ENCODE data around the gene THBS2. TPM values are rescaled to one million over a fixed set of nuclear protein-coding genes. Genes with fewer than 3 reads are reported as not detected.

The THBS2 gene
- total and polyA plus RNA-seq, 2 of the 8 experiments (the other 6 are each of a cell fraction or from before 2014, with no cell fraction given), result 11.0 to 22.5 TPM

- no peaks in the 10 kb centered on the region for H3K36me3 ChIP-seq (ENCODE audit: control insufficient read depth in 2 of 4, insufficient read depth in 4 of 4, low read length in 3 of 4)
- H3K56ac ChIP-seq (replicated peaks; ENCODE audit: insufficient read length, low read depth, low read length), result no peak overlapping the region
- 94% methylated on average over 3 of the region's 3 CpGs; no CpG with 5 or more reads in 1 of the 2 experiments for WGBS, 2 experiments (ENCODE audit: extremely low coverage in 1 of 2, insufficient coverage in 1 of 2, insufficient read length in 1 of 2, insufficient replicate concordance in 2 of 2, low coverage in 1 of 2, low lambda C conversion rate in 2 of 2, missing lambda C conversion rate in 1 of 2)
- no peak overlapping the region for H2BK5ac ChIP-seq (ENCODE audit: low read depth, low read length)
- no peak overlapping the region for H4K8ac ChIP-seq (ENCODE audit: extremely low read depth, insufficient read depth, low read length)
- H4K5ac ChIP-seq (ENCODE audit: insufficient read length, low read depth, low read length), result no peak overlapping the region
- no peak overlapping the region for H2AK5ac ChIP-seq (ENCODE audit: low read depth, low read length)
- H3K23ac ChIP-seq (ENCODE audit: insufficient read length), result no peak overlapping the region
- peaks cover 2 to 5% of the 10 kb centered on the region in 2 experiments; a peak in 2 of 4 replicates for H3K9me3 ChIP-seq (ENCODE audit: insufficient read depth in 2 of 2, low read depth in 1 of 2, low read length in 1 of 2)
- H2BK120ac ChIP-seq (replicated peaks; ENCODE audit: low read depth, low read length), result no peak overlapping the region
- H2BK12ac ChIP-seq (ENCODE audit: low read depth, low read length), result no peak overlapping the region
- no peaks in the 10 kb centered on the region for H3K23me2 ChIP-seq (ENCODE audit: low read depth, low read length)
- ChIA-PET CTCF (ENCODE audit: partially characterized antibody) (no interaction called here), POLR2A (ENCODE audit: partially characterized antibody) (no interaction called here)
- H3K27me3 ChIP-seq (replicated peaks in 1 of 4; ENCODE audit: control insufficient read depth in 3 of 4, extremely low read depth in 1 of 4, insufficient read depth in 3 of 4, low read length in 3 of 4), result no peaks in the 10 kb centered on the region
- no peak overlapping the region for H3K27ac ChIP-seq (ENCODE audit: low read depth, low read length)
- no peaks in the 10 kb centered on the region for H4K20me1 ChIP-seq (replicated peaks in 1 of 2; ENCODE audit: control insufficient read depth in 1 of 2, insufficient read depth in 2 of 2, low read length in 2 of 2)
- no peak overlapping the region for H3K14ac ChIP-seq (ENCODE audit: insufficient read length)
- FAIRE-seq, result no peak
- no peak overlapping the region for H2BK15ac ChIP-seq (ENCODE audit: low read length)
- H4K91ac ChIP-seq (replicated peaks; ENCODE audit: insufficient read length, low read length), result no peak overlapping the region
- H3K4me3 ChIP-seq (ENCODE audit: extremely low read depth in 1 of 4, insufficient read depth in 2 of 4, low read depth in 3 of 4, low read length in 4 of 4), result no peak overlapping the region
- no peak overlapping the region for H2BK20ac ChIP-seq (ENCODE audit: low read length)
- H3K4ac ChIP-seq (replicated peaks; ENCODE audit: insufficient read length, low read depth, low read length), result no peak overlapping the region
- no peak for DNase-seq (ENCODE audit: low read depth in 1 of 2, low spot score in 2 of 2)
- no peak overlapping the region for H3K18ac ChIP-seq (ENCODE audit: extremely low read depth, low read length)
- H3K4me1 ChIP-seq (replicated peaks in 1 of 4; ENCODE audit: control insufficient read depth in 3 of 4, insufficient read depth in 4 of 4, low read length in 3 of 4), result no peaks in the 10 kb centered on the region
- no peaks in the 10 kb centered on the region for H3K79me1 ChIP-seq (ENCODE audit: low read depth, low read length)
- H3K79me2 ChIP-seq (ENCODE audit: control insufficient read depth in 1 of 2, insufficient read depth in 2 of 2, low read length in 2 of 2), result no peaks in the 10 kb centered on the region
- no peak overlapping the region for H3K9ac ChIP-seq (replicated peaks in 1 of 4; ENCODE audit: extremely low read depth in 1 of 4, low read depth in 3 of 4, low read length in 3 of 4)
- no peak overlapping the region for H3K4me2 ChIP-seq (ENCODE audit: insufficient read depth in 1 of 2, low read depth in 2 of 2, low read length in 2 of 2)
- no peak overlapping the region for H2AFZ ChIP-seq (ENCODE audit: low read length)
- TF ChIP-seq POLR2A (IDR thresholded peaks at IDR 0.05; ENCODE audit: control extremely low read depth in 1 of 2, low read depth in 2 of 2, low read length in 2 of 2) (no peak), SIX5 (IDR thresholded peaks at IDR 0.05; ENCODE audit: low read depth, low read length) (no peak), RXRA (IDR thresholded peaks at IDR 0.05; ENCODE audit: insufficient read depth, low read depth, low read length) (no peak), EZH2 (IDR thresholded peaks at IDR 0.05; ENCODE audit: low read depth, low read length, severe bottlenecking) (no peak), USF2 (IDR thresholded peaks at IDR 0.05; ENCODE audit: low read length) (no peak), CHD1 (IDR thresholded peaks at IDR 0.05; ENCODE audit: low read depth, low read length) (no peak), ATF2 (IDR thresholded peaks at IDR 0.05; ENCODE audit: low read length) (no peak), TCF12 (IDR thresholded peaks at IDR 0.05; ENCODE audit: low read depth, low read length) (no peak), POU5F1 (IDR thresholded peaks at IDR 0.05; ENCODE audit: low read depth, low read length) (no peak), E2F6 (IDR thresholded peaks at IDR 0.05) (no peak), SUZ12 (IDR thresholded peaks at IDR 0.05; ENCODE audit: low read length) (no peak), SP4 (IDR thresholded peaks at IDR 0.05; ENCODE audit: low read length) (no peak)
Measured at GRCh38 chr6:169184419-169184818, 69.2 kb downstream of the THBS2 start.

Data from H1 (cell line).